ENCODE data around the gene ETV2.

GRCh38 chr19:35650581-35650980 is 9.0 kb downstream of the ETV2 start:
- no peak for TF ChIP-seq POLR2A (IDR thresholded peaks at IDR 0.05)
- no peak for TF ChIP-seq CTCF (IDR thresholded peaks at IDR 0.05)
- TF ChIP-seq EP300 (IDR thresholded peaks at IDR 0.05): no peak

Measured in upper lobe of left lung (tissue), 4 donors.